Midbrain (tissue), 1 donor: ENCODE data around the gene TSR3.

Source experiments
- DNase-seq: peaks from one replicate; lab custom pipeline; 2025; lab: John Stamatoyannopoulos, UW

The TSR3 gene

DNA sequence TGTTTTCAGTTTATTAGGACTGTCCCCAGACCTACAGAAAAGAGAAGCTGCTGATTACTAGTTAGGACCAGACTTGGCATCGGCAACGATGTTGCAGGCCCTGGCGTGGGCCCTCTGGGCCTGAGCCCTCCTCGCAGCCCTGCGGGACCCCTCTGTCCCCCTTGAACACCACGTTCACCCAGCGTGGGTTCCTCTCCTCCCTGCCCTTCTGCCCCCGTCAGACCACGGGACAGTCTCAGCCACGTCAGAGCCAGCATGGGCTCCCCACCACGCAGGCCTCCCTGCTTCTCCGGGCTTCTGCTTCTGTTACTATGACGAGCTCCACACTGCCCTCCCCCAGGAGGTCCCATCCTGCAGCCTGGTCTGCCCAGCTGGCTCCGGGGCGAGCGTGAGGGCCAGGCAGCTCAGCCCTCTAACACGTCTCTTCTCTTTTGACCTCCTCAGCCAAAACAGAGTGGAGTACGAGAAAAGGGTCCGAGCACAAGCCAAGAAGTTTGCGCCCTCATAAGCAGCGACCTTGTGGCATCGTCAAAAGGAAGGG lies 27.3 kb downstream of the TSR3 start:
- DNase-seq, result no peak

GRCh38 chr16:1323296-1324239 lies 28.1 kb downstream of the TSR3 start:
- DNase-seq, result peak; percentile 19

DNA sequence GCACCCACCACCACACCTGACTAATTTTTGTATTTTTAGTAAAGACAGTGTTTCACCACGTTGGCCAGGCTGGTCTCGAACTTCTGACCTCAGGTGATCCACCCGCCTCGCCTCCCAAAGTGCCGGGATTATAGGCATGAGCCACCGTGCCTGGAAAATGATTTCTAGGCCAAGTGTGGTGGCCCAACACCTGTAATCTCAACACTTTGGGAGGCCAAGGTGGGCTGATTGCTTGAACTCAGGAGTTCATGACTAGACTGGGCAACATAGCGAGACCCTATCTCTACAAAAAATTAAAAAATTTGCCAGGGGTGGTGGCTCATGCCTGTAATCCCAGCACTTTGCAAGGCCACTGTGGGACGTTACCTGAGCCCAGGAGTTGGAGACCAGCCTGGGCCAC lies 29.3 kb downstream of the TSR3 start:
- no peak for DNase-seq

DNA sequence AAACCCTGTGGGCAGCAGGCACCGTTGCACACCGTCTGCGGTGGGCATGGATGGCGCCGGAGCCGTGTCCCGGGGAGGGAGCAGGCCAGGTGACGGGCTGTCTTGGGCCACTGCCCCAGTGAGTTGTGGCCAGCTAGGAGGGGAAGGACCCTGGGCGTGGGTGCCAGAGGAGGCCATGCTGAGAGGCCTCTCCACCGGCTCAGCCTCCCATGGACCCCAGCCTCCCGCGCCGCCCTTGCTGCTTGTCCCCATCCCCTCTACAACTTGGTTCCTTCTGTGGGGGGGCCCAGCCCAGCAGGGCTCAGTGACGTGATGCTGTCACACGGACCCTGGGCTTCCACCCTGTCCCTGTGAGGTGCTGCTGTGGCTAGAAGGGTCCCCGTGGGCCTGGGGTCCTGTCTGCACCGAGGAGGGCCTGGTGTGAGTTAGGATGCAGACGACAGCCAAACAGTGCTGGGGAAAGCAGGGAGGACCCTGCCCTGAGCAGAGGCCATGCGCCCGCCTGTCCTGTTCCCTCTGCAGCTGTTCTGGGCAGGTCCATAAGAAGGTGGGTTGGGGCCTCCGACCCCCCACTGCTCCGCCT lies 30.9 kb downstream of the TSR3 start:
- DNase-seq, result no peak

GRCh38 chr16:1320097-1320496 lies 31.6 kb downstream of the TSR3 start:
- no peak for DNase-seq

DNA sequence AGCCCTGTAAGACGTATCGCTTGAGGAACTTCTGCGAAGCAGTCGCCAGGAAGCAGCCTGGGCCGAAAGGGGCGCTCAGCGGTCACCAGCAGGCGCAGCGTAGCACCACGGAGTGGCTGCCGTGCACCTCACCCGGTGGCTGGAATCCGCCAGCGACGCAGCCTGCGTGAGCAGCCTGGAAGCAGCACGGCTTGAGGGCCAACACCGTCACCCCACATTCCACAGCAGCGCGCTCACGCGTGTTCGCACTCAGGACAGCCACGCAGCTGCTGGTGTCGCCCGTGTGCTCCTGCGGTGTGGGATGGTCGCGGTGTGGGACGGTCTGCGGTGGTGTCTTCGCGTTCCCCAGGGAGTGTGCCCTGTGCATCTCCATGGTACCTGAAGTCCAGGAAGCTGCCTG lies 32.6 kb downstream of the TSR3 start:
- no peak for DNase-seq

- no peak for DNase-seq
Observed at GRCh38 chr16:1318268-1318545, 33.5 kb downstream of the TSR3 start.

- DNase-seq, result no peak
Observed at GRCh38 chr16:1317479-1318267, 34.0 kb downstream of the TSR3 start.

- DNase-seq, result no peak
Observed at GRCh38 chr16:1316033-1316405, 35.7 kb downstream of the TSR3 start.

- no peak for DNase-seq
Observed at GRCh38 chr16:1315081-1316032, 36.3 kb downstream of the TSR3 start.

DNA sequence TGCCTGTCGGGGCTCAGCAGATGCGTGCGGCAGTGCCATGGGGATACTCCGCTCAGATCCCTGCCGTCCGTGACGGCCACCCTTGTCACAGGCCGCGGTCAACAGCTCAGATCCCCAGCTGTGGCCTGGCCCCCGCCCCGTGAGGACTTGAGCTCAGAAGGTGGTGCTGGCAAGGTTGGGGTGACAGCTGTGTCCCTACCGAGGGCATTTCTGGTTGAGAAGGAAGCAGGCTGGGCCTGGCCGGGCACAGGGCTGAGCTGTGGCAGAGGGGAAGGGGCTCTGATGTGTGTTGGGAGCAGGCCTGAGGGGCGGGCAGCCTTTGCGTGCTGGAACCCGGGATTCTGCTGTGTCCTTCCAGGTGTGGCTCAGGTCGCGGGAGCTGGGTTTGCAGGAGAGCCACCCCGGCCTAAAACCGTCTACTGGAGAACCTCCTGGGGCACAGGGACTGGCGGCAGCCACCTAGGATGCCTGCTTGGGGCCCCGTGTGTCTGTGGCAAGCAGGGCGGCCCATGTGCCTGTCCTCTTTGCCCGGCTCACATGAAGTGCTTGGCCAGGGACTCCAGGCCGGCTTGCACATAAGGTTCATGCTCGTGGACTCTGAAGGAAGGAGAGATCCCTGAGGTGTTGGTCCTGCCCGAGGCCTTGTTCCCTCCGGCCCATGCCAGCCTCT lies 37.1 kb downstream of the TSR3 start:
- no peak for DNase-seq

- DNase-seq, result no peak
Observed at GRCh38 chr16:1313721-1314369, 37.8 kb downstream of the TSR3 start.

GRCh38 chr16:1312903-1313302 lies 38.8 kb downstream of the TSR3 start:
- no peak for DNase-seq

DNA sequence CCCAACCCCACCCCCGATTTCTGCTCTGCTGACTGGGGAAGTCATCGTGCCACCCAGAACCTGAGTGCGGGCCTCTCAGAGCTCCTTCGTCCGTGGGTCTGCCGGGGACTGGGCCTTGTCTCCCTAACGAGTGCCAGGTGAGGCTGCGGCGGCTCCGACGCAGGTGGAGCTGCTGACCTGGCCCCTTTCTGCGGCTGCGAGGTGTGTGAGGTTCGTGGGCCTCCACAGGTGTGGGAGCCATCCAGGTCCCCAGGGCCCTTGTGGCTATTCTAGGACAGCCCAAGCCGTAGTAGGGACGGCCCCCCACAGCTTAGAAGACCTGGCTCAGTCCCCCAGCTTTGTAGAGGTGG lies 39.2 kb downstream of the TSR3 start:
- no peak for DNase-seq

DNA sequence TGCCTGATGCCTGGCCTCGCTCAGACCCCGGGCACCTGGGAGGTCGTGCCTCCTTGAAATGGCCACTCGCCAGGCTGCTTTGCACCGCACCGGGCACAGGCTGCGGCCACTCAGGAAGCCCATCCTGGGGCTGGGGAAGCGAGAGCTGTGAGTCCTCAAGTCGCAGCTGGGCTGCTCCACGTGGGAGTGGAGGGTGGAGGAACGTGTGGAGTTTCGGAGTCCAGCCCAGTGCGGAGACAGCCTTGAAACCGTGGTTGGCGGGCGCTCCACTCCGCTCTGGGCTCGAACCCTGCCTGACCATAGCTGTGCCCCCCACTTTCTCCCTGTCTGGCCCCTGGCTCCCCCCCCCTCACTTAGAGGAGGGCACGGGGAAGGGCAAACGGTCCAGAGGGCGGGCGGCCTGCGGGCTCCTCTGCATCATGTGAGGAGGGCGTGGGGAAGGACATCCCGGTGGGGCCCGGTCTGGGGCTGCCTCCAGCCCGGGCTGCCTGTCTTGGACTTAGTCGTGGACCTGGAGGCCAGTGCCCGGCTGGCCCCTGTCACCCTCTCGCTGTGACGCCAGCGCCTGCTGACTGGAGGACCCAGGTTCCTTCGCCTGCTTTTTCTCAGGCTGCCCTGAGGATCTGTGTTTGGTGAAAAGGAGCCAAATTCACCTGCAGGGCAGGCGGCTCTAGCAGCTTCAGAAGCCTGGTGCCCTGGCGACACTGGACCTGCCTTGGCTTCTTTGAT lies 39.8 kb downstream of the TSR3 start:
- peak; percentile 2 for DNase-seq

- no peak for DNase-seq
Observed at GRCh38 chr16:1311212-1311737, 40.4 kb downstream of the TSR3 start.

- DNase-seq, result no peak
Observed at GRCh38 chr16:1310832-1311200, 40.9 kb downstream of the TSR3 start.

DNA sequence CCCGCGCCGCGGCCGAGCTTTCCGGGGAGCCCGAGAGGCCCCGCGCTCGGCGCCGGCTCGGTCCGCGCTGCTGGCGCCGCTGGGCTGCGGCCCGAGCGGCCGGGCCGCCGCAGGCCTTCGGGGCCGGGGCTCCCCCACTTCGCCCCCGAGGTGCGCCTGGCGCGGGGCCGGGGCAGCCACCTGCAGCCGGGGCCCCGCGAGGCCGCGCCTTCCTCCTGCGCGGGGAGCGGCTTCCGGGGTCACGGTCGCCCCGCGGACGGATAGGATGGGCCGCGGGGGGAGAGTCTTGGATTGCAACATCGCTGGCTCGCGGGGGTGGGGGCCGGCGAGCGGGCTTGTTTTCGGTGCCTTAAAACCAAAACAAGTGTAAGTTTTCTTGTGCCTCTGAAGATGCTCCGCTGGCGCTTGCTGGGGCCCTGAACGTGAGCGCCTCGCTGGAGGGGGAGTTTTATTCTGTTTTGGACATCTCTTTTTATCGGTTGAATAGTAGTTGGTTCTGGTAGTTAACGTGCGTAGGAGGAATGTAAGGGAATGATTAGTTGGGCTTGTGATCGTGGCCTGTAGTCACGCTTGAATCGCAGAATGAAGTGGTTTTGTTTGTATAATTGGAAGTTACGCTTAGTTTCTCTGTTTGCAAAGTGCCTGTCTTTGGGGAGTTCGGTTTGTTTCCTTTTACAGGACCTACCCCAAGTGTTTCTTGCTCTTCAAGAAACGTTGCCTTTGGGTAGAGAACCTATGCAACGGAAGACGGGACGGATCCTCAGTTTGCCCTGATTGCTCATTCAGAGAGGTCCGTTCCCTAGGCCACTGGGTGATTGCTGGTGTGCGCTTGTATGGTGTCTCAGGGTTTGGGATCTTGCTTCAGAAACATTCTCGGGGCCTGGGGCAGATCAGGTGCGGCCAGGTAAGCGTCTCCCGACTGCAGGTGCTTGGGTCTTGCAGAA lies 41.5 kb downstream of the TSR3 start:
- DNase-seq, result peak; percentile 23
